HepG2 (cell line): ENCODE measurements around the gene ESAM. TPM values are rescaled to one million over a fixed set of nuclear protein-coding genes. Genes with fewer than 3 reads are reported as not detected.

Experiments
- ATAC-seq: fragments of 200-7000 bp; cut with Tn5 transposase; 3 replicates; pipeline ENCODE4 v1.9.1; 2020; ENCODE audit warnings: mild to moderate bottlenecking, moderate library complexity
- BruUV-seq: library from RNA; stranded (reverse); fragments of 400-500 nt; replicated peaks from 2 replicates; lab custom pipeline; 2021; lab: Mats Ljungman, UMichigan
- CTCF ChIA-PET: fragments of 300-600 bp; formaldehyde crosslinking; extraction: SDS; loops from one replicate; lab custom pipeline; 2021; ENCODE audit warnings: low total read pairs, inconsistent platforms, low intra/inter-chr PET ratio; lab: Yijun Ruan, JAX
- POLR2A ChIA-PET: fragments of 350-600 bp; sonication (Branson Sonifier 250); formaldehyde crosslinking; loops from one replicate; lab custom pipeline; 2020; ENCODE audit warnings: antibody characterized with exemption, inconsistent platforms; lab: Yijun Ruan, JAX
- DNase-seq: peaks from one replicate; pipeline ENCODE4 v3.0.0-alpha.2; 2015; ENCODE audit warnings: low spot score
- FAIRE-seq: peaks from 3 replicates; lab custom pipeline; 2011; peaks lifted over from hg19 to GRCh38; lab: Jason Lieb, UNC
- H2AFZ ChIP-seq: one replicate; pipeline ENCODE4 v1.6.1; 2011; ENCODE audit warnings: low read length, inconsistent platforms
- H3K27ac ChIP-seq: fragments of 300-600 bp; 3 replicates; pipeline ENCODE4 v1.8.0; 2011; ENCODE audit warnings: mixed run types, mild to moderate bottlenecking, mixed read lengths, low read length, inconsistent platforms; ENCODE audit not compliant: insufficient read depth; ENCODE audit errors: extremely low read length
- H3K27me3 ChIP-seq, 2 experiments: fragments of 200-600 bp in 1 of 2; 2 replicates in 1 of 2; 3 replicates in 1 of 2; pipeline versions ENCODE4 v1.6.0 to v1.8.0; 2011; ENCODE audit warnings: low read length in 2 of 2, mild to moderate bottlenecking in 2 of 2, moderate library complexity in 2 of 2, inconsistent platforms in 1 of 2; ENCODE audit not compliant: insufficient read depth in 2 of 2, control insufficient read depth in 1 of 2
- H3K36me3 ChIP-seq, 2 experiments: fragments of 200-600 bp in 1 of 2; replicated peaks in 1 of 2; 2 replicates in 1 of 2; 3 replicates in 1 of 2; pipeline versions ENCODE4 v1.5.1 to v1.8.0; 2011; ENCODE audit warnings: low read length in 2 of 2, inconsistent platforms in 1 of 2; ENCODE audit not compliant: insufficient read depth in 2 of 2, control insufficient read depth in 1 of 2
- H3K4me1 ChIP-seq: 2 replicates; pipeline ENCODE4 v1.5.1; 2012; ENCODE audit warnings: low read length, inconsistent platforms; ENCODE audit not compliant: insufficient read depth
- H3K4me2 ChIP-seq: 2 replicates; pipeline ENCODE4 v1.6.0; 2011; ENCODE audit warnings: low read depth, low read length, inconsistent platforms
- H3K4me3 ChIP-seq, 3 experiments: fragments of 200-600 bp in 1 of 3; sonication (generic), shearing (Covaris generic) in 1 of 3; replicated peaks in 1 of 3; 2 replicates each; pipeline ENCODE4 v1.5.1; 2011 to 2016; ENCODE audit warnings: low read length in 3 of 3, inconsistent platforms in 2 of 3, low read depth in 2 of 3, mild to moderate bottlenecking in 2 of 3, control low read depth in 1 of 3, mixed read lengths in 1 of 3; ENCODE audit not compliant: insufficient read depth in 1 of 3
- H3K79me2 ChIP-seq: one replicate; pipeline ENCODE4 v1.6.1; 2011; ENCODE audit warnings: low read length, inconsistent platforms; ENCODE audit not compliant: insufficient read depth
- H3K9ac ChIP-seq: 2 replicates; pipeline ENCODE4 v1.6.0; 2011; ENCODE audit warnings: mild to moderate bottlenecking, low read depth, low read length, inconsistent platforms; ENCODE audit not compliant: insufficient read depth
- H3K9me3 ChIP-seq: 2 replicates; pipeline ENCODE4 v1.5.1; 2012; ENCODE audit warnings: mild to moderate bottlenecking, low read length
- H4K20me1 ChIP-seq: 2 replicates; pipeline ENCODE4 v1.6.0; 2011; ENCODE audit warnings: inconsistent platforms, mild to moderate bottlenecking, low read length, moderate library complexity; ENCODE audit not compliant: insufficient read depth
- LCORL ChIP-seq, 2 experiments: fragments of 450-650 bp in 1 of 2; sonication (generic) in 1 of 2; formaldehyde crosslinking in 1 of 2; IDR thresholded peaks; 2 replicates each; pipeline versions ENCODE4 v1.5.0 to v1.6.1; 2017 to 2020; ENCODE audit warnings: antibody characterized with exemption in 1 of 2, missing genetic modification reagents in 1 of 2
- MBD4 ChIP-seq: IDR thresholded peaks from 2 replicates; pipeline ENCODE4 v1.6.1; 2012; ENCODE audit warnings: low read length, inconsistent platforms, borderline replicate concordance
- MLLT10 ChIP-seq: sonication (generic); formaldehyde crosslinking; IDR thresholded peaks from 2 replicates; pipeline ENCODE4 v1.4.0; 2020; ENCODE audit warnings: missing genetic modification reagents
- RBFOX2 ChIP-seq: fragments of 200-400 bp; formaldehyde crosslinking; IDR thresholded peaks from 2 replicates; pipeline ENCODE4 v1.6.1; 2017; ENCODE audit warnings: low read depth, mild to moderate bottlenecking, low read length
- SKIL ChIP-seq: sonication (generic); formaldehyde crosslinking; IDR thresholded peaks from 2 replicates; pipeline ENCODE4 v1.8.0; 2022; ENCODE audit warnings: missing genetic modification reagents, mild to moderate bottlenecking, moderate library complexity, borderline replicate concordance
- ZNF207 ChIP-seq: fragments of 450-650 bp; IDR thresholded peaks from 2 replicates; pipeline ENCODE4 v1.6.1; 2016; ENCODE audit warnings: antibody characterized with exemption, borderline replicate concordance
- ZNF773 ChIP-seq: sonication (generic); formaldehyde crosslinking; IDR thresholded peaks from 2 replicates; pipeline ENCODE4 v1.4.0; 2020; ENCODE audit warnings: missing genetic modification reagents, borderline replicate concordance
- ZNF800 ChIP-seq: sonication (generic); formaldehyde crosslinking; IDR thresholded peaks from 2 replicates; pipeline ENCODE4 v1.4.0; 2020; ENCODE audit warnings: missing genetic modification reagents
- ZSCAN20 ChIP-seq: sonication (generic); formaldehyde crosslinking; IDR thresholded peaks from 2 replicates; pipeline ENCODE4 v1.4.0; 2020; ENCODE audit warnings: missing genetic modification reagents, mild to moderate bottlenecking, borderline replicate concordance
- WGBS: methylation state at CpG from one replicate; pipeline ENCODE4 v1.1.6; 2017; ENCODE audit warnings: low lambda C conversion rate; 5-methylcytosine and 5-hydroxymethylcytosine counted together
- in situ Hi-C: cut with HindIII; loops from 2 replicates; pipeline ENCODE4 v1.10.0; 2017; ENCODE audit warnings: low pct_unique_long_range_greater_than_20kb; ENCODE audit not compliant: extremely low pct_ligation_motif_present
- intact Hi-C: fragments of 100-400 bp; cut with micrococcal nuclease; formaldehyde crosslinking; loops from one replicate; pipeline ENCODE4 v1.10.0; 2022; ENCODE audit not compliant: unreplicated experiment
- polyA plus RNA-seq, 8 experiments: library from polyadenylated mRNA; depleted of rRNA in 3 of 8; stranded (reverse) in 7 of 8; unstranded in 1 of 8; fragments of >200 nt; fragmentation: Illumina TruSeq in 4 of 8; extraction: Trizol in 4 of 8; gene quantifications; 2 replicates each; pipeline versions ENCODE4 v1.2.1 to v1.2.3, GENCODE V29; 2011 to 2016; ENCODE audit warnings: low read depth in 4 of 8, missing spikeins in 1 of 8, mixed read lengths in 1 of 8; ENCODE audit not compliant: insufficient read depth in 1 of 8
- total RNA-seq, 5 experiments: library from RNA; depleted of rRNA; stranded (reverse); fragments of >200 nt; fragmentation: Illumina TruSeq; extraction: Trizol; gene quantifications; 2 replicates each; pipeline ENCODE4 v1.2.3, GENCODE V29; 2016; ENCODE audit warnings: low read depth in 1 of 5
- TF ChIP-seq, protein P1 (sequence below): sonication (generic); formaldehyde crosslinking; IDR thresholded peaks from 2 replicates; pipeline ENCODE4 v1.5.0; 2020; ENCODE audit warnings: missing genetic modification reagents
- TF ChIP-seq, protein P2 (sequence below): sonication (generic); formaldehyde crosslinking; conservative IDR thresholded peaks from 2 replicates; pipeline ENCODE4 v1.4.0; 2020; ENCODE audit warnings: missing genetic modification reagents

Gene ESAM
- total and polyA plus RNA-seq, 2 of the 13 experiments (the other 11 are each of a cell fraction or from before 2014, with no cell fraction given), result 1.2 to 6.8 TPM

GRCh38 chr11:124791626-124792341, 29.7 kb upstream of the ESAM start:
- no peak for FAIRE-seq
- no peak overlapping the region for H3K9ac ChIP-seq
- H2AFZ ChIP-seq, result no peak overlapping the region
- H3K36me3 ChIP-seq, result no peaks in the 10 kb centered on the region
- in situ Hi-C loops (no loop called here), intact Hi-C loops (loop anchor here (10.0 kb wide), 1 partner anchor 47 kb away; no protein-coding TSS in a partner anchor)
- ChIA-PET POLR2A (no interaction called here), CTCF (interaction anchor here (3.1 kb wide), 1 partner anchor 122 kb away, joined by 24 read pairs; no protein-coding TSS in a partner anchor)
- no peak overlapping the region for H3K27ac ChIP-seq
- no peak for DNase-seq
- no peak for ATAC-seq
- no peaks in the 10 kb centered on the region for H3K9me3 ChIP-seq
- H4K20me1 ChIP-seq, result peaks cover 28% of the 10 kb centered on the region; the same call in 1 of the 2 replicates
- BruUV-seq, result no TSS peak
- WGBS, result 97% methylated on average over 4 of the region's 4 CpGs
- peaks cover 86% of the 10 kb centered on the region for H3K79me2 ChIP-seq
- H3K27me3 ChIP-seq, result no peaks in the 10 kb centered on the region
- no peak overlapping the region for H3K4me2 ChIP-seq
- no peak overlapping the region for H3K4me3 ChIP-seq
- peaks cover 18% of the 10 kb centered on the region for H3K4me1 ChIP-seq
- TF ChIP-seq LCORL (IDR thresholded peaks at IDR 0.05) (no peak), LCORL (CRISPR knock-in tag; IDR thresholded peaks at IDR 0.05) (no peak), ZNF773 (CRISPR knock-in tag) (no peak), MBD4 (no peak), ZSCAN20 (CRISPR knock-in tag) (no peak), SKIL (CRISPR knock-in tag) (no peak), RBFOX2 (no peak), ZNF207 (no peak), ZNF800 (CRISPR knock-in tag) (no peak), MLLT10 (CRISPR knock-in tag) (no peak)
- TF ChIP-seq, protein P1, sequence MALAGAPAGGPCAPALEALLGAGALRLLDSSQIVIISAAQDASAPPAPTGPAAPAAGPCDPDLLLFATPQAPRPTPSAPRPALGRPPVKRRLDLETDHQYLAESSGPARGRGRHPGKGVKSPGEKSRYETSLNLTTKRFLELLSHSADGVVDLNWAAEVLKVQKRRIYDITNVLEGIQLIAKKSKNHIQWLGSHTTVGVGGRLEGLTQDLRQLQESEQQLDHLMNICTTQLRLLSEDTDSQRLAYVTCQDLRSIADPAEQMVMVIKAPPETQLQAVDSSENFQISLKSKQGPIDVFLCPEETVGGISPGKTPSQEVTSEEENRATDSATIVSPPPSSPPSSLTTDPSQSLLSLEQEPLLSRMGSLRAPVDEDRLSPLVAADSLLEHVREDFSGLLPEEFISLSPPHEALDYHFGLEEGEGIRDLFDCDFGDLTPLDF (CRISPR knock-in tag), result no peak
- TF ChIP-seq, protein P2, sequence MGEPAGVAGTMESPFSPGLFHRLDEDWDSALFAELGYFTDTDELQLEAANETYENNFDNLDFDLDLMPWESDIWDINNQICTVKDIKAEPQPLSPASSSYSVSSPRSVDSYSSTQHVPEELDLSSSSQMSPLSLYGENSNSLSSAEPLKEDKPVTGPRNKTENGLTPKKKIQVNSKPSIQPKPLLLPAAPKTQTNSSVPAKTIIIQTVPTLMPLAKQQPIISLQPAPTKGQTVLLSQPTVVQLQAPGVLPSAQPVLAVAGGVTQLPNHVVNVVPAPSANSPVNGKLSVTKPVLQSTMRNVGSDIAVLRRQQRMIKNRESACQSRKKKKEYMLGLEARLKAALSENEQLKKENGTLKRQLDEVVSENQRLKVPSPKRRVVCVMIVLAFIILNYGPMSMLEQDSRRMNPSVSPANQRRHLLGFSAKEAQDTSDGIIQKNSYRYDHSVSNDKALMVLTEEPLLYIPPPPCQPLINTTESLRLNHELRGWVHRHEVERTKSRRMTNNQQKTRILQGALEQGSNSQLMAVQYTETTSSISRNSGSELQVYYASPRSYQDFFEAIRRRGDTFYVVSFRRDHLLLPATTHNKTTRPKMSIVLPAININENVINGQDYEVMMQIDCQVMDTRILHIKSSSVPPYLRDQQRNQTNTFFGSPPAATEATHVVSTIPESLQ (CRISPR knock-in tag), result no peak
